DMS53 treated with DMSO at 0.1 percent for 48 hours (cell line): ENCODE results near the gene UGT1A7.

Experiments
- DNase-seq: peaks from one replicate; lab custom pipeline; 2025; ENCODE audit not compliant: unreplicated experiment; lab: John Stamatoyannopoulos, UW

Gene UGT1A7

GRCh38 chr2:233816334-233816733, 134.6 kb downstream of the UGT1A7 start:
- DNase-seq: no peak

GRCh38 chr2:233816771-233817170, 135.1 kb downstream of the UGT1A7 start:
- no peak for DNase-seq

GRCh38 chr2:233817361-233817911, 135.7 kb downstream of the UGT1A7 start:
- no peak for DNase-seq

- no peak for DNase-seq
Observed at GRCh38 chr2:233817995-233818638, 136.4 kb downstream of the UGT1A7 start.

GRCh38 chr2:233818639-233819621, 137.2 kb downstream of the UGT1A7 start:
- no peak for DNase-seq

- DNase-seq: no peak
Observed at GRCh38 chr2:233819884-233820773, 138.4 kb downstream of the UGT1A7 start.

GRCh38 chr2:233820774-233821105, 139.0 kb downstream of the UGT1A7 start:
- DNase-seq: no peak

- DNase-seq: no peak
Observed at GRCh38 chr2:233821196-233821595, 139.5 kb downstream of the UGT1A7 start.

GRCh38 chr2:233821709-233822100, 140.0 kb downstream of the UGT1A7 start:
- DNase-seq: no peak

GRCh38 chr2:233822101-233822771, 140.5 kb downstream of the UGT1A7 start:
- no peak for DNase-seq
